ENCODE measurements around the gene TMPRSS9. TPM values are rescaled to one million over a fixed set of nuclear protein-coding genes. Genes with fewer than 3 reads are reported as not detected.

Gene TMPRSS9
- total and polyA plus RNA-seq, 2 of the 13 experiments (the other 11 are each of a cell fraction or from before 2014, with no cell fraction given) = 2.5 to 5.2 TPM

DNA sequence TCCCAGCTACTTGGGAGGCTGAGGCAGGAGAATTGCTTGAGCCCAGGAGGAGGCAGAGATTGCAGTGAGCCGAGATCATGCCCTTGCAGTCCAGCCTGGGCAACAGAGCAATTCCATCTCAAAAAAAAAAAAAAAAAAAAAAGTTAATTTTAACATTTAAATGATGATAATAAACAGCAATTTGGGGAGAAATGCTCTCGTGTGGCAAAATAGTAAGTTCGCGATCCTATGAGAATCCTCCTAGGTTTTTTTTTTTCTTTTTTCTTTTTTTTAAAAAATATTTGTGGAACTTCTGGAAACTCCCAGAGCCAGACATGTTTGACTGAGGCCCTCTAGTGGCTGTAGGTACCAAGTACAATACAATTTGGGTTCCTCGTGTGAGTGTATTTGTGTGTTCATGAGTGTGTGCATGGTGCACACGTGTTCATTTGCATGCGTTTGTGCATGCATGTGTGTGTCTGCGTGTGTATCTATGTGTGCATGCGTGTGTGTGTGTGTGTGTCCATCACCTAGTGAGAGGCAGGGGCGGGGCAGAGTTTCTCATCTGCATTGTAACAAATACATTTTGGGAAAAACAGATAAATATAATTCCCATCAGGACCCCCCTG lies 31.2 kb downstream of the TMPRSS9 start (continued):
- peak; percentile 39; the same call in 1 of the 2 replicates for TF ChIP-seq MYC (CRISPR knock-in tag; IDR thresholded peaks at IDR 0.05; ENCODE audit: borderline replicate concordance)
- TF ChIP-seq JUNB (CRISPR knock-in tag; IDR thresholded peaks at IDR 0.05; ENCODE audit: borderline replicate concordance) = no peak
- TF ChIP-seq CENPT (CRISPR knock-in tag; IDR thresholded peaks at IDR 0.05; ENCODE audit: low read depth) = no peak
- TF ChIP-seq NAIF1 (CRISPR knock-in tag; IDR thresholded peaks at IDR 0.05; ENCODE audit: borderline replicate concordance) = no peak
- peak; percentile 18; the same call in 1 of the 2 replicates for TF ChIP-seq HOXA3 (CRISPR knock-in tag; IDR thresholded peaks at IDR 0.05)
- no peak for TF ChIP-seq JUND (CRISPR knock-in tag; IDR thresholded peaks at IDR 0.05)
- TF ChIP-seq ZFX (CRISPR knock-in tag; IDR thresholded peaks at IDR 0.05; ENCODE audit: low read depth) = no peak
- no peak for TF ChIP-seq KMT2B (CRISPR knock-in tag; IDR thresholded peaks at IDR 0.05)
- no peak for TF ChIP-seq NR2F2 (IDR thresholded peaks at IDR 0.05; ENCODE audit: borderline replicate concordance, low read depth)
- TF ChIP-seq ZNF644 (CRISPR knock-in tag; IDR thresholded peaks at IDR 0.05; ENCODE audit: low read depth) = no peak
- no peak for TF ChIP-seq ZNF891 (CRISPR knock-in tag; IDR thresholded peaks at IDR 0.05)
- TF ChIP-seq, protein P1, sequence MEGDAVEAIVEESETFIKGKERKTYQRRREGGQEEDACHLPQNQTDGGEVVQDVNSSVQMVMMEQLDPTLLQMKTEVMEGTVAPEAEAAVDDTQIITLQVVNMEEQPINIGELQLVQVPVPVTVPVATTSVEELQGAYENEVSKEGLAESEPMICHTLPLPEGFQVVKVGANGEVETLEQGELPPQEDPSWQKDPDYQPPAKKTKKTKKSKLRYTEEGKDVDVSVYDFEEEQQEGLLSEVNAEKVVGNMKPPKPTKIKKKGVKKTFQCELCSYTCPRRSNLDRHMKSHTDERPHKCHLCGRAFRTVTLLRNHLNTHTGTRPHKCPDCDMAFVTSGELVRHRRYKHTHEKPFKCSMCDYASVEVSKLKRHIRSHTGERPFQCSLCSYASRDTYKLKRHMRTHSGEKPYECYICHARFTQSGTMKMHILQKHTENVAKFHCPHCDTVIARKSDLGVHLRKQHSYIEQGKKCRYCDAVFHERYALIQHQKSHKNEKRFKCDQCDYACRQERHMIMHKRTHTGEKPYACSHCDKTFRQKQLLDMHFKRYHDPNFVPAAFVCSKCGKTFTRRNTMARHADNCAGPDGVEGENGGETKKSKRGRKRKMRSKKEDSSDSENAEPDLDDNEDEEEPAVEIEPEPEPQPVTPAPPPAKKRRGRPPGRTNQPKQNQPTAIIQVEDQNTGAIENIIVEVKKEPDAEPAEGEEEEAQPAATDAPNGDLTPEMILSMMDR (CRISPR knock-in tag; IDR thresholded peaks at IDR 0.05) = peak; percentile 79
- TF ChIP-seq, protein P2, sequence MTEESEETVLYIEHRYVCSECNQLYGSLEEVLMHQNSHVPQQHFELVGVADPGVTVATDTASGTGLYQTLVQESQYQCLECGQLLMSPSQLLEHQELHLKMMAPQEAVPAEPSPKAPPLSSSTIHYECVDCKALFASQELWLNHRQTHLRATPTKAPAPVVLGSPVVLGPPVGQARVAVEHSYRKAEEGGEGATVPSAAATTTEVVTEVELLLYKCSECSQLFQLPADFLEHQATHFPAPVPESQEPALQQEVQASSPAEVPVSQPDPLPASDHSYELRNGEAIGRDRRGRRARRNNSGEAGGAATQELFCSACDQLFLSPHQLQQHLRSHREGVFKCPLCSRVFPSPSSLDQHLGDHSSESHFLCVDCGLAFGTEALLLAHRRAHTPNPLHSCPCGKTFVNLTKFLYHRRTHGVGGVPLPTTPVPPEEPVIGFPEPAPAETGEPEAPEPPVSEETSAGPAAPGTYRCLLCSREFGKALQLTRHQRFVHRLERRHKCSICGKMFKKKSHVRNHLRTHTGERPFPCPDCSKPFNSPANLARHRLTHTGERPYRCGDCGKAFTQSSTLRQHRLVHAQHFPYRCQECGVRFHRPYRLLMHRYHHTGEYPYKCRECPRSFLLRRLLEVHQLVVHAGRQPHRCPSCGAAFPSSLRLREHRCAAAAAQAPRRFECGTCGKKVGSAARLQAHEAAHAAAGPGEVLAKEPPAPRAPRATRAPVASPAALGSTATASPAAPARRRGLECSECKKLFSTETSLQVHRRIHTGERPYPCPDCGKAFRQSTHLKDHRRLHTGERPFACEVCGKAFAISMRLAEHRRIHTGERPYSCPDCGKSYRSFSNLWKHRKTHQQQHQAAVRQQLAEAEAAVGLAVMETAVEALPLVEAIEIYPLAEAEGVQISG (CRISPR knock-in tag; IDR thresholded peaks at IDR 0.05) = no peak
- no peak for TF ChIP-seq LCORL (IDR thresholded peaks at IDR 0.05)
- no peak for TF ChIP-seq LCORL (CRISPR knock-in tag; IDR thresholded peaks at IDR 0.05)
- no peak for TF ChIP-seq ZNF569 (CRISPR knock-in tag; IDR thresholded peaks at IDR 0.05; ENCODE audit: borderline replicate concordance)
- TF ChIP-seq, protein P3, sequence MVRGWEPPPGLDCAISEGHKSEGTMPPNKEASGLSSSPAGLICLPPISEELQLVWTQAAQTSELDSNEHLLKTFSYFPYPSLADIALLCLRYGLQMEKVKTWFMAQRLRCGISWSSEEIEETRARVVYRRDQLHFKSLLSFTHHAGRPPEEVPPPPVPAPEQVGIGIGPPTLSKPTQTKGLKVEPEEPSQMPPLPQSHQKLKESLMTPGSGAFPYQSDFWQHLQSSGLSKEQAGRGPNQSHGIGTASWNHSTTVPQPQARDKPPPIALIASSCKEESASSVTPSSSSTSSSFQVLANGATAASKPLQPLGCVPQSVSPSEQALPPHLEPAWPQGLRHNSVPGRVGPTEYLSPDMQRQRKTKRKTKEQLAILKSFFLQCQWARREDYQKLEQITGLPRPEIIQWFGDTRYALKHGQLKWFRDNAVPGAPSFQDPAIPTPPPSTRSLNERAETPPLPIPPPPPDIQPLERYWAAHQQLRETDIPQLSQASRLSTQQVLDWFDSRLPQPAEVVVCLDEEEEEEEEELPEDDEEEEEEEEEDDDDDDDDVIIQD (CRISPR knock-in tag; IDR thresholded peaks at IDR 0.05; ENCODE audit: low read depth) = no peak
- no peak for TF ChIP-seq ZNF672 (CRISPR knock-in tag; IDR thresholded peaks at IDR 0.05)
- TF ChIP-seq BHLHE40 (IDR thresholded peaks at IDR 0.05; ENCODE audit: low read length) = 0 out of 2 replicates have a peak, but pooled peaks have one; percentile 41
- TF ChIP-seq, protein P4, sequence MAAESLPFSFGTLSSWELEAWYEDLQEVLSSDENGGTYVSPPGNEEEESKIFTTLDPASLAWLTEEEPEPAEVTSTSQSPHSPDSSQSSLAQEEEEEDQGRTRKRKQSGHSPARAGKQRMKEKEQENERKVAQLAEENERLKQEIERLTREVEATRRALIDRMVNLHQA (CRISPR knock-in tag; IDR thresholded peaks at IDR 0.05) = no peak
- TF ChIP-seq NFYC (CRISPR knock-in tag; IDR thresholded peaks at IDR 0.05) = no peak
- TF ChIP-seq ETV6 (CRISPR knock-in tag; conservative IDR thresholded peaks at IDR 0.05) = no peak
- no peak for TF ChIP-seq KLF15 (CRISPR knock-in tag; IDR thresholded peaks at IDR 0.05; ENCODE audit: borderline replicate concordance)
- TF ChIP-seq ZNF326 (CRISPR knock-in tag; IDR thresholded peaks at IDR 0.05; ENCODE audit: borderline replicate concordance) = no peak
- TF ChIP-seq POLR2A (IDR thresholded peaks at IDR 0.05; ENCODE audit: insufficient read depth in 1 of 2, low read depth in 2 of 2, low read length in 2 of 2) = no peak
- no peak for TF ChIP-seq ZSCAN30 (CRISPR knock-in tag; IDR thresholded peaks at IDR 0.05)
- no peak for TF ChIP-seq KLF12 (CRISPR knock-in tag; IDR thresholded peaks at IDR 0.05; ENCODE audit: borderline replicate concordance)
- no peak for TF ChIP-seq KDM6A (CRISPR knock-in tag; IDR thresholded peaks at IDR 0.05; ENCODE audit: low read depth)
